GM12872 (cell line): ENCODE data around the gene HOXB1.

Source experiments
- CTCF ChIP-seq: IDR thresholded peaks from 3 replicates; pipeline ENCODE4 v1.5.1; 2011; ENCODE audit warnings: low read depth, mild to moderate bottlenecking, low read length, moderate library complexity; ENCODE audit not compliant: insufficient read depth

HOXB1 gene

GRCh38 chr17:48543107-48543853, 12.5 kb upstream of the HOXB1 start:
- TF ChIP-seq CTCF, result peak; percentile 39; the same call in 2 of the 3 replicates

DNA sequence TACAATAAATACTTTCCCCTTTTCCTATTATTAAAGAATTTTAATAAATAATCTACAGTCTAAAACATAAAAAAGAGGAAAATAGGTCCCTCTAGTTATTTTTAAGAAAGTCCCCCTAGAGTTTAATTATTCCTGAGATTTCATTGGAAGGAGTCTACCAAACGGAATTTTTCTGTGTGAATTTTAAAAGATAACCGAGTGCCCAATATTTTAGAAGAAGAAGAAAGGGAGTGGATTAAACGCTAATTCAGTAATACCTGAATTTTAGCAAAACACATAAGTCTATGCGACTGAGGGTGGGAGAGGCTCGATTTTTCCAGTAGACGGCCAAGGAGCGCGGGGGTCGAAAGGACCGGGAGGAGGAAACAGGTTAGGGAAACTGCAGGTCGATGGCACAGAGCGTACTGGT, 11.9 kb upstream of the HOXB1 start:
- TF ChIP-seq CTCF, result no peak

DNA sequence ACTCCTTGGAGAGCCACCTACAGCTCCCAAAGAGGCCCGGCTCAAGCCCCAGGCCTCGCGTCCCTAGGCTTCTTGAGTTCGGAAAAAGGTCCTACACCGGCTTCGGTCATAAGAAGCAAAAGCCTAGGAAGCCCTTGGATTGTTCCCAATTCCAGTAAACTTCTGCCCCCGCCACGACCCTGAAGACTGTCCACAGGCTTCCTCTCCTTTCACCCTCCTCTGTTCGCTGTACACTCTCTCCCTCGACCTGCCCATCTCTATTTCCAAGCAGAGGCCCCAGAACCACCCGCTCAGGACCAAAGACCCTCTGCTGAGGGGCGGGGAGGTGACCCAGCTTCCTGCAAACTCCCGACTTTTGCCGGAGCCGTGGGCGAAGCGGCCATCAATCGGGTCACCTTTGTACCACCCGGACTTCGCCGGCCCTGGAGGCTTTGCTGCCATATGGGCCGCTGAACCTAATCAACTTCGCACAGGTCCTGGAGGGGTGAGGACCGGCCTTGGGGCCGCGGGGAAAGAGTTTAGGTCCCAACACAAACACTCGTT, 11.4 kb upstream of the HOXB1 start:
- no peak for TF ChIP-seq CTCF

DNA sequence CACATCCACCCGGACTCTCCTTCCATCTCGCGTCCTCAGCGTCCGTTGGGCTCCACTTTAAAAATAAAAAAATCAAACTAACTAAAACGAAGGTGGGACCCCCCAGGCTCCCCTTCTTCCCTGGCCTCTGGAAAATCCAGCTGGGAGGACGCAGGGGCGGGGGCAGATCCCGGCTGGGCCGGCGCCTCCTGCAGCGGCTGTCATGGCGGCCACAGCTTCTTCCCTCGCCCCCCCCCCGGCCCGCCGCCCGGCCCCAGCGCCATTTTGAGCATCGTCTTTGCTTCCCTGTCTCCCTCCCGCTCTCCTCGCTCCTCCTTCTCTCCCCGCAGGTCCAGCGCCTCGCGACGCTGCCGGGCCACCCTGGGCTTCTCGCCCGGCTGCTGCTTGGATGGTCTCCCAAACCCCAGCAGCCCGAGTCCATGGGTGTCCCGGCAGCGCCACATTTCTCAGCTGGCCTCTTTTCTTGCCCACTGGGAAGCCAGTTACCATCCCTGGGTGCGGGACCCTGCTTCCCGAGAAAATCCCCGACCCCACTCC, 10.8 kb upstream of the HOXB1 start:
- no peak for TF ChIP-seq CTCF

GRCh38 chr17:48541036-48541576, 10.3 kb upstream of the HOXB1 start:
- TF ChIP-seq CTCF, result no peak

DNA sequence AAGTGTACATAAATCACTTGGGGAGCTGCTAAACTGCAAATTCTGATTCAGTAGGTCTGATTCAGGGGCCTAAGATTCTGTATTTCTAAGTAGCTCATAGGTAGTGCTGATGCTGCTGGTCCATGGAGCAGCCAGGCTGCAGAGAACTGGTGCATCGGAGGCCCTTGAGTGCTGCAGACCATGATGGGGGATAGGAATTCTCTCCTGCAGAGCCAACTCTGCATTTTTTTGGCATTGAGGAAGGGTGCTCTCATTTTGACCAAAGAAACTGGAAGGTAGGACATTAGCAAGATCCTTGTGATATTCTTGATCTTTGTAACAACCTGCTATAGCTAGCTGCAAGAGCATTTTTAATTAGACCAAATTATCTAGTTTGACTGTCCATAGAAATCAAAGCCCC, 9.4 kb upstream of the HOXB1 start:
- TF ChIP-seq CTCF, result no peak

DNA sequence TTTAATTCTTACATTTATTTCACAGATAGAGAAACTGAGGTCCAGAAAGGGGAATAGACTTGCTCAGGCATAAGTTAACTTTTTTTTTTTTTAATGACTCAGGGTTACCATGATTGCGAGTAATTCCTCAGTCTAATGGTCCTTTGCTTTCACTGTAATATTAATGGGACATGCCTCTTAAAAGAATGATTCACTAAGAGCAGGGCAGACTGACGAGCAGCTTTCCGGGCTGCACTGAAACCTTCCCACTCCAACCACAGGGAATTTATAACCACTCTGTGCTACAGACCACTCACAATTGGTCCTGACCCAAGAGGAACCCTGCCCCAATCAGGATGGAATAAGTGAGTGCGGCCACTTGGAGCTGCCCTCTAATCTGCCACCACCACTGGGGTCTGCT, 8.4 kb upstream of the HOXB1 start:
- no peak for TF ChIP-seq CTCF
